Measurements from ENCODE around the gene GPALPP1. TPM values are rescaled to one million over a fixed set of nuclear protein-coding genes. Genes with fewer than 3 reads are reported as not detected.
A peak's percentile ranks its signal among the peaks of the same experiment; 100 is the strongest.

Gene GPALPP1
- polyA plus RNA-seq, 1 experiment: 30.0 TPM

DNA sequence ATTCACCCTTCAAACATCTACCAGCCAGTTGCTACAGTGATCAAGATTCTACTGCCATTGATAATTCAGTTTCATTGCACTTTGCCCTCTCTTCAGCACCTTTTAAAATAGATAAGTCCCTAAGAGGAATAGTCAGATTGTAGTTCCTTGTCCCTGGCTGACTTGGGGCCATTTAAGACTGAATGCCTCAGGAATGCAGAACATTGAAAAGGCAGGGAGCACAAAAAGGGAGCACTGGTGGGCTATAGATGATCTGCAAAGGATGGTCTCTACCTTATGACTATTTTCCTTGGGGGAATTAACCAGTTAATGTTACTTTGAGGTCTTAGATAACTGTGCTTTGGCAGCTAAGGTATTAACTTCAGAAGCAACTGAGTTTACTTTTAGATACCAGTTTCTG, 46.9 kb downstream of the GPALPP1 start:
- Histone ChIP-seq H3K27ac (ENCODE audit: low read depth, low read length) (no peak overlapping the region), H3K9me3 (ENCODE audit: control insufficient read depth, insufficient read depth, low read length) (no peaks in the 10 kb centered on the region), H3K4me3 (ENCODE audit: low read depth, low read length) (no peak overlapping the region), H3K27me3 (ENCODE audit: control insufficient read depth, insufficient read depth, low read length) (no peaks in the 10 kb centered on the region)
- CTCF ChIA-PET: no interaction called here
- POLR2A ChIA-PET: no interaction called here
- TF ChIP-seq CTCF (IDR thresholded peaks at IDR 0.05; ENCODE audit: low read depth, low read length): no peak
- no peak for DNase-seq (ENCODE audit: low read depth, low spot score)

DNA sequence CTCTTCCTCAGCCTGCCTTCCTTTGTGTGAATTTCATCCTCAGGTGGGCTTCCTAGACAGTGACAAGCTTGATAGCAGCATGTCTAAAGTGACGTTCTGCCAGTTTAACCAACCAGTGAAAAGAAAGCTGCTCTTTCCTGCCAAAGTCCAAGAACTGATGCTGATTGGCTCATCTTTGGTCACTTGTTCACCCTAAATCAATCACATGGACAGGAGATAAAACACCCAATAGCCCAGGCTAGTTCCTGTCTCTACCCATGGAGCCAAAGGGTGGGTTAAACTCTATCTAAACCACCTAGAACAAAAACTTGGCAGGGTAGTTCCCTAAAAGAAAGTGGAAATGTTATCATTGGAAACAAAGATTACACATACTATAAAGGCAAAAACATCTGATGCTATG, 50.8 kb downstream of the GPALPP1 start:
- no peaks in the 10 kb centered on the region for H3K27me3 ChIP-seq (ENCODE audit: control insufficient read depth, insufficient read depth, low read length)
- no peak overlapping the region for H3K27ac ChIP-seq (ENCODE audit: low read depth, low read length)
- ChIA-PET POLR2A (no interaction called here), CTCF (no interaction called here)
- H3K9me3 ChIP-seq (ENCODE audit: control insufficient read depth, insufficient read depth, low read length): no peaks in the 10 kb centered on the region
- no peak for DNase-seq (ENCODE audit: low read depth, low spot score)
- TF ChIP-seq CTCF (IDR thresholded peaks at IDR 0.05; ENCODE audit: low read depth, low read length): no peak
- no peak overlapping the region for H3K4me3 ChIP-seq (ENCODE audit: low read depth, low read length)

DNA sequence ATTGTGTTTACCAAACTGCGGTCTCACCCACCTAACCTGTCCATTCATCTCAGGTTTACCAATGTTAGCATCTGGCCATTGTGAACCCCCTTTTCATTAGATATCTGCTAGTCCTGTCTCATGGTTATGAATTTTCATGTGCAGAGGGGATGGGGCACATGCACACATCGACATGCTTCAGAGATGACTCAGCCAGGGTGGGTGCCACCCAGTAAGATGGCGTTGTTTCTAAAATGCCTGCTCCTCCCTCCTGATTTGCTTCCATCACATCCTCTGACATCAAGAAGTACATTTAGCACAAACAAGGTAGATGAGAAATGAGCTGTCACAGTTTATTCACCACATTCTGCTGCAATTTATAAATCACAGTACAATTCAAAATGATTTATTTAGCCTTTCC, 51.3 kb downstream of the GPALPP1 start:
- TF ChIP-seq CTCF (IDR thresholded peaks at IDR 0.05; ENCODE audit: low read depth, low read length): no peak
- H3K27me3 ChIP-seq (ENCODE audit: control insufficient read depth, insufficient read depth, low read length): no peaks in the 10 kb centered on the region
- no peaks in the 10 kb centered on the region for H3K9me3 ChIP-seq (ENCODE audit: control insufficient read depth, insufficient read depth, low read length)
- CTCF ChIA-PET: interaction anchor here (0.7 kb wide), 1 partner anchor 1135 kb away, joined by 3 read pairs; no protein-coding TSS in a partner anchor
- H3K4me3 ChIP-seq (ENCODE audit: low read depth, low read length): no peak overlapping the region
- POLR2A ChIA-PET: no interaction called here
- no peak for DNase-seq (ENCODE audit: low read depth, low spot score)
- no peak overlapping the region for H3K27ac ChIP-seq (ENCODE audit: low read depth, low read length)

GRCh38 chr13:45042539-45042938, 53.2 kb downstream of the GPALPP1 start:
- no peaks in the 10 kb centered on the region for H3K9me3 ChIP-seq (ENCODE audit: control insufficient read depth, insufficient read depth, low read length)
- POLR2A ChIA-PET: interaction anchor here (0.5 to 0.8 kb wide), 4 partner anchors 21 to 299 kb away, joined by 3 to 5 read pairs (median 4); no protein-coding TSS in a partner anchor
- no peak for DNase-seq (ENCODE audit: low read depth, low spot score)
- TF ChIP-seq CTCF (IDR thresholded peaks at IDR 0.05; ENCODE audit: low read depth, low read length): no peak
- CTCF ChIA-PET: interaction anchor here (0.6 to 2.8 kb wide), 4 partner anchors 69 to 268 kb away, joined by 3 to 17 read pairs (median 3); no protein-coding TSS in a partner anchor
- no peaks in the 10 kb centered on the region for H3K27me3 ChIP-seq (ENCODE audit: control insufficient read depth, insufficient read depth, low read length)
- H3K4me3 ChIP-seq (ENCODE audit: low read depth, low read length): no peak overlapping the region
- H3K27ac ChIP-seq (ENCODE audit: low read depth, low read length): peak overlapping the region; percentile 39

GRCh38 chr13:45046445-45046844, 57.1 kb downstream of the GPALPP1 start:
- no peaks in the 10 kb centered on the region for H3K9me3 ChIP-seq (ENCODE audit: control insufficient read depth, insufficient read depth, low read length)
- DNase-seq (ENCODE audit: low read depth, low spot score): no peak
- H3K4me3 ChIP-seq (ENCODE audit: low read depth, low read length): no peak overlapping the region
- no peak overlapping the region for H3K27ac ChIP-seq (ENCODE audit: low read depth, low read length)
- TF ChIP-seq CTCF (IDR thresholded peaks at IDR 0.05; ENCODE audit: low read depth, low read length): no peak
- POLR2A ChIA-PET: interaction anchor here (0.7 to 1.4 kb wide), 3 partner anchors 25 to 289 kb away, joined by 4 to 7 read pairs (median 5); no protein-coding TSS in a partner anchor
- CTCF ChIA-PET: interaction anchor here (0.6 to 4.4 kb wide), 45 partner anchors 9 to 1997 kb away, joined by 3 to 125 read pairs (median 5); partner anchors contain the start of gene TPT1
- H3K27me3 ChIP-seq (ENCODE audit: control insufficient read depth, insufficient read depth, low read length): no peaks in the 10 kb centered on the region

Data from AG04450 (cell line).